ENCODE measurements around the gene ANAPC1.

DNA sequence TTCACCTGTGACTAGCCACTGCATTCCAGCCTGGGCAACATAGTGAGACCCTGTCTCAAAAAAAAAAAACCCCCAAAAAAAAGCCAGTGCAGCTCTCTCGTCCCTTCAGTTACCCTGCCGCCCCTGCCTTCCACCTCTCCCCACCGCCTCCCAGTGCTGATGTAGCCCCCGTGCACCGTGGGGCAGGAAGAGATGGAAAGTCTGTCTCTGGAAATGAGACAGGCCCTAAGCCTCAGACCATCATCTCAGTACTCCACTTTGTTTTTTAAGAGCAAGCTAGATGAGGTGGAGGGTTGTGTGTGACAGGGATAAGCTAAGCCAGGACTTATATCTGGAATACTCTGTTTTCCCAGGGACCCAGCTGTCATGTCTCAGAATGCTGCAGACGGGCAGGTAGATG is 46.4 kb upstream of the ANAPC1 start:
- TF ChIP-seq, protein P1, sequence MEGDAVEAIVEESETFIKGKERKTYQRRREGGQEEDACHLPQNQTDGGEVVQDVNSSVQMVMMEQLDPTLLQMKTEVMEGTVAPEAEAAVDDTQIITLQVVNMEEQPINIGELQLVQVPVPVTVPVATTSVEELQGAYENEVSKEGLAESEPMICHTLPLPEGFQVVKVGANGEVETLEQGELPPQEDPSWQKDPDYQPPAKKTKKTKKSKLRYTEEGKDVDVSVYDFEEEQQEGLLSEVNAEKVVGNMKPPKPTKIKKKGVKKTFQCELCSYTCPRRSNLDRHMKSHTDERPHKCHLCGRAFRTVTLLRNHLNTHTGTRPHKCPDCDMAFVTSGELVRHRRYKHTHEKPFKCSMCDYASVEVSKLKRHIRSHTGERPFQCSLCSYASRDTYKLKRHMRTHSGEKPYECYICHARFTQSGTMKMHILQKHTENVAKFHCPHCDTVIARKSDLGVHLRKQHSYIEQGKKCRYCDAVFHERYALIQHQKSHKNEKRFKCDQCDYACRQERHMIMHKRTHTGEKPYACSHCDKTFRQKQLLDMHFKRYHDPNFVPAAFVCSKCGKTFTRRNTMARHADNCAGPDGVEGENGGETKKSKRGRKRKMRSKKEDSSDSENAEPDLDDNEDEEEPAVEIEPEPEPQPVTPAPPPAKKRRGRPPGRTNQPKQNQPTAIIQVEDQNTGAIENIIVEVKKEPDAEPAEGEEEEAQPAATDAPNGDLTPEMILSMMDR (IDR thresholded peaks at IDR 0.05), result no peak
- TF ChIP-seq POLR2A (IDR thresholded peaks at IDR 0.05), result no peak

All from right lobe of liver (tissue), 4 donors.